Raji (cell line): ENCODE data around the gene MAPK11.

Source experiments
- POLR2A ChIP-seq: IDR thresholded peaks from 2 replicates; pipeline ENCODE4 v1.6.1; 2011; ENCODE audit warnings: low read depth, low read length, control low read depth; ENCODE audit not compliant: insufficient read depth

Gene MAPK11

DNA sequence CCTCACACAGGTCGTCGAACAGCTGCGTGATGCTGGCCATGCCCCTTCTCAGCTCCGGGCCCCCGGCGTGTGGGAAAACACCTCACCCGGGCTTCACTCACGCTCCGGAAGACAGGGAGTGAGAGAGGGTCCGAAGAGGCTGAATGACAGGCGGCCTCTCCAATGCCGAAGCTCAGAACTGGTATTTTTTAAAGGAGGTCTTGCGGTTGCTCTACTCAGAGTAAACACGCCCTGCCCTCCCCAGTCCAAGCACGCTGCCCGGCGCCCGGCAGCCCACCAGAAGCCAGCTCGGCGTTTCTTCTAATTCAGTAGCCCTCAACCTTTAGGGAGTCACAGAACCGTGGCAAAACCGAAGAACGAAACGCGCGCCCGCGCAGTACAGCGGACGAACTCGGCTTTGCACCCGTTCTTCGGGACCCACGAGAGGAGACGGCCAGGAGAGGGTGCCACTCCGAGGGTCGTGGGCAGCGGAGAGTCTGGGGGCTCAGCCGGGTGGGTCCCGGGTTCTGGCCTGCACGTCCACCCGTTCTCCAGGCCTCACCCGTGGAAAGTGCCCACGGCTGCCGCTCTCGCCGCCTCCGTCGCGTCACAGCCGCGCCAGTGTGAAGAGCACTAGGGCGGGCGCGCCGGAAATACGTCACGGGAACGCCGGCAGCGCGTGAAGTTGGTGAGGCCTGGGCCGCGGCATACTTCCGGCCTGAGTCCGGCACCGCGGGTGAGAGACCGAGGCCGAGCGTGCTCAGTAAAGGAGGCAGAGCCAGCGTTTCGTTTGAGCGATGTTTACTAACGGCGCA lies 25.6 kb downstream of the MAPK11 start, which contains the start of gene TUBGCP6:
Gene TUBGCP6 (minus strand): TSS at position 604 of the 794 bp plus-strand sequence. CDS start 564 bp downstream, at position 40.
- TF ChIP-seq POLR2A: peak; percentile 89

DNA sequence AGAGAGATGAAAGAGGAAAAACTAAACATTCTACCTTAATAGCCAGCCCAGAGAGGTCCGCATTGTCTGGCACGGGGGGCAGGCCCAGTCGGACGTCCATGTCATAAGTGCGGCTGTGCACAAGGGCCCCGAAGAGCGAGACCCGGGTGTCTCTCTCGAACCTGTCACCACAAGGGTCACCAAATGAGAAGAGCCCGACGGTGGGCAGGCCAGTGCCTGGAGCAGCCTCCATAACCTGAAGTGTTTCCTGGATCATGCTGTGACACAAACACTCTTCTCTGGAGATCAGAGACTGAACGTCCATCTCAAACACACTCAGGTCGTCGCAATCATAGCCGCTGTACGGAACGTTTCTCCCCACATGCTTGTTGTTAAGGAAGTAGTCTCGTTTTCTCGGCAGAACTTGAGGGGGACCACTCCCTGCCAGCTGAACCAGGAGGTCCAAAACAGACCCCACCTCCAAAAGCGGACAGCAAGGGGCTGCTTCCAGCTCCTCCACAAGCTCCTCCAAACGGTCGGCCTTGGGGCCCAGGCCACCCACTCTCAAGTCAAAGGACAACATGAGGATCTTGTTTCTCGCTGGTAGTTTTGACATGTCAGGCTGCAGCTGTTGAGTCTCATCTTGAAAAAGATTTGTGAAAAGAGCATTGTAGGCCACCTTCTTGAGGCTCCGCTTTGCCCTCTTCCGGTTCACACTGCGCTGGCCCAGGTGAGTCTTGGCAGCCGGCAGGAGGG lies 26.3 kb downstream of the MAPK11 start:
- TF ChIP-seq POLR2A: no peak

- no peak for TF ChIP-seq POLR2A
Measured at GRCh38 chr22:50242406-50242949, 27.7 kb downstream of the MAPK11 start.

DNA sequence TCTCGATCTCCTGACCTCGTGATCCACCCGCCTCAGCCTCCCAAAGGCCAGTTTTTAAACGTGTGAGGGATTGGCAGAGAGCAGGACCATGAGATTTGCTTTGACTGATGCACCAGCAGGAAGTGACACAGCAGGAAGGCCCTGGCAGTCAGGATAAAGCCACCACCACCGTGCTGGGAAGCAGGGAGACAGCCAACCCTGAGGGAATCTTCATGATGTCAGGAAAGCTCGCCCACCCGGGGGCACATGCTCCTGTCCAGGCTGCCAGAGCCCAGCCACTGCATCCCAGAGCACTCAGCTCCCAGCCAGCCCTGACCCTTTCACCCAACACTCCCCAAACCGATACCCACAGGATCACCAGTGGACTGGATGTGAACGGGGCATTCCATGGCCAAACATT lies 31.4 kb downstream of the MAPK11 start:
- no peak for TF ChIP-seq POLR2A

- TF ChIP-seq POLR2A: no peak
Measured at GRCh38 chr22:50236731-50237409, 33.3 kb downstream of the MAPK11 start.

DNA sequence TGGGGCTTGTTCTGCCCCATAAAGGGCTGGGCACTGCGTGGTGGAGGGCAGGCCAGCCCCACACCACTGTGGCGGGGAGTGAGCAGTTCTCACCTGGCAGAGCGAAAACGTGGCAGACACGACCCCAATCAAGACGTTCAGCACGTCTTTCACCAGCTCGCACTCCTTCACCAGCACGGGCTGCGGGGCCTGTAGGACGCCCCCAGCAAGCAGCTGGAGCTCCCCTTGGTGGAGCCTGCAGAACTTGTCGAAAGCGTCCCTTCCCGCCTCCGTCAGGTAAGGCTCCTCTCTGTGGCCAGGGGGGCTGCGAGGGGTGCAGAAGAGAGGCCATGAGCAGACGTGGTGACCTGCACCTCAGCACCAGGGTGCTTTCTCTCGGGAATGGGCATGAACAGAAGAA lies 37.0 kb downstream of the MAPK11 start:
- no peak for TF ChIP-seq POLR2A

- TF ChIP-seq POLR2A: no peak
Measured at GRCh38 chr22:50232481-50233151, 37.6 kb downstream of the MAPK11 start.

GRCh38 chr22:50229370-50229769 lies 40.8 kb downstream of the MAPK11 start:
- no peak for TF ChIP-seq POLR2A

- TF ChIP-seq POLR2A: no peak
Measured at GRCh38 chr22:50228366-50228765, 41.8 kb downstream of the MAPK11 start.

DNA sequence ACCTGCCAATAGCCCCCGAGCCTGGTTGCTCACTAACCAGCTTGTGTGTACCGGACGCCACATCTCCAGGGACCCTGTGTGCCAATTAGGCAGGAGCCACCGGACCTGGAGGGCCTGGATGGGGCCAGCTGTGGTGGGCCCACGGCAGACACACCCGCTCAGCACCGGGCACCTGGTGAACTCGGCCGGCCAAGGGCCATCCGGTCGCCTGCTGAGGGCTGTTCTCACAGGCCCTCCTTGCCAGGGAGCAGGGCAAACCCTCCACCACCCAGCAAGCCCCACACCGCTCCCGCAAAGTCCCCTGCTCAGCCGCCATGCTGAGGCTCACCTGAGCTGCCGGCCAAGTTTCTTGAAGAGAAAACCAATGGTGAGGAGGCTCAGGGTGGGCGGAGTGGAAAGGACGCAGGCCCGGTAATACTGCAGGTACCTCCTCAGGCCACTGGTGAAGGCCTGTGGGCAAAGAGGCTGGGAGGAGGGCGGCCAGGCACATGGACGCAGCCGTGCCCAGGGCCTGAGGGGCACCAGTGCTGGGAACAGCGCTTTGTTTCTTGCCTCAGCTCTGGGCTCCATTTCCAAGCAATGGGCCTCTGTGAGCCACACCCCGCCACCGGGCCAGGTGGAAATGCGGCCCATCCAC lies 42.5 kb downstream of the MAPK11 start:
- TF ChIP-seq POLR2A: no peak

DNA sequence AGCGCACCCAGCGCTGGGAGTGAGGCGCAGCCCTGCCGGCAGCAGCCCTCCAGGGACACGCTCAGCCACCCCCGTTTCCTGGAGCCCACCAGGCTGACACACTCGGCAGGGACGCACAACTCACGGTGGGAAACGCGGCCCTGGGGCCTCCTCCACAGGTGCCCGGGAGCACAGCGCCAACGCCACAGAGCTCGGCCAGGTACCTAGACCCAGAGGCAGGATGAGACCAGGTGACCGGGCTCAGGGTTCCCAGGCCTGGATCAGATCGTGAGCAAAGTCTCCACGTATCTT lies 43.4 kb downstream of the MAPK11 start:
- TF ChIP-seq POLR2A: no peak

- TF ChIP-seq POLR2A: no peak
Measured at GRCh38 chr22:50226063-50226874, 43.9 kb downstream of the MAPK11 start.

- TF ChIP-seq POLR2A: no peak
Measured at GRCh38 chr22:50225200-50225969, 44.8 kb downstream of the MAPK11 start.

DNA sequence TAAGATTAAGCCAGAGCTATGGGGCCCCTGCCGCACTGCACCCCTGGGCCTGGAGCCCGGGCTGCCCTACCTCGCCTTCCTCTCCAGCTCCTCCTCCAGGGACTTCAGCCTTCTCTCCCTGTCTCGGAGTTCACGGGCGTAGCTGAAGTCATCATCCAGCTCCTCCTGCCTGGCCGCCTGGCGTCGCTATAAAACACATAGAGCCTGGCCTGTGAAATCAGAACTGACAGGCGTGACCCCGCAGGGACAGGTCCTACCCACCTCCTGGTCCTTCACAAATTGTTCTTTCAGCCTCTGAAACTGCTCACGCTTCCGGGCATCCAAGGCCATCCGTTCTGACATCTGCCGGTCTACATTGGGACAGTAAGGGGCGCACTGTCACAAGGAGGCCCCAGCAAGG lies 46.1 kb downstream of the MAPK11 start:
- no peak for TF ChIP-seq POLR2A

DNA sequence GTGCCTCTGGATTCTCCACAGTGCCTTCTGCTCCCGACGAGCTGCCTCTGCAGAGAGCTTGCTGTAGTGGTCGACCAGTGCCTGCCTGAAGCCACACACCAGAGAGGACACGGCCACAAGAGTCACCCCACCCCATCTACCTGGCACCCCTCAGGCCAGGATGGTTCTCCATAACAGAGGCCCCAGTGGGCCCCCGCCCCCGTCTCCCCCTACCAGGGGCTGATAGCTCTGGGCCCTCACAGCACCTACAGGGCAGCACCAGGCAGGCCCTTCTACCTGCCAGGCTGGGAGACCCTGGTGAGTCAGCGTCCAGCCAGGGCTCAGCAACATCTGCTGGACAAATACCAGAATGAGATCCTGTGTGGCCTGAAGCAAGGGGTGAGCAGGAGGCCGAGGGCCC lies 47.7 kb downstream of the MAPK11 start:
- TF ChIP-seq POLR2A: no peak
